ENCODE measurements around the gene PPCDC. TPM values are rescaled to one million over a fixed set of nuclear protein-coding genes. Genes with fewer than 3 reads are reported as not detected.
A peak's percentile ranks its signal among the peaks of the same experiment; 100 is the strongest.

The PPCDC gene, protein sequence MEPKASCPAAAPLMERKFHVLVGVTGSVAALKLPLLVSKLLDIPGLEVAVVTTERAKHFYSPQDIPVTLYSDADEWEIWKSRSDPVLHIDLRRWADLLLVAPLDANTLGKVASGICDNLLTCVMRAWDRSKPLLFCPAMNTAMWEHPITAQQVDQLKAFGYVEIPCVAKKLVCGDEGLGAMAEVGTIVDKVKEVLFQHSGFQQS
- total RNA-seq = 10 to 100 TPM; 29.6 to 29.7 TPM

DNA sequence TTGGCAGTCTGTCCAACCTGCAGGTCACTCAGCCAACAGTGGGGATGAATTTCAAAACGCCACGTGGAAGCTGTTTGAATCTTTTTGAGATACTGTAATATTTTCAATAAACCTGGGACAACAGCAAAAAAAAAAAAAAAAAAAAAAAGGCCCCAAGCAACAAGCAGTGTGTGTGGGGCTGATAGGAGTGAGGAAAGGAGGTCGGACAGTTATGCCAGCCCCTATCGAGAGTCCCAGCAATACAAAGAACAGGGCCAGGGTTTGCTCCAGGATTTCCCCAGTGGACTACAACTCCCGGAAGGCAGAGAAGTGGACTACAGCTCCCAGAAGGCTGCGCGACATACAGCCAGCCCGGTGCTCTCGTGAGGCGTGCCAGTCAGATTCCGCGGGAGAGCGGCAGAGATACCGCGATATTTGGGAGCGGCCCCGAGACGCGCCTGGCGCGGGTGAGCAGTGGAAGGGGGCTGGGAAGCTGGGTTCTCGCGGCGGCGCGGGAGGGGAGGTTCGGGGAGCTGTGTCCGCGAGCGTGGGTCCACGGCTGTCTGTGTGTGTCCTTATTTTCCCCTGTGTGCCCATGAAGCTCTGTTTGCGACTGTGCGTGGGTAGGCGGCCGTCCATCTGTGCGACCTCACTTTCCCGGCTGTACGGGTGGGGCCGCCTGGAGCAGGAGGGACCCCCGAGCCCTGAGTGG, at the start of gene PPCDC:
PPCDC (plus strand) TSS at position 410 of the 691 bp plus-strand sequence. CDS start 4,729 bp downstream, outside the sequence.
- Mint-ChIP-seq H3K9me3 (no peaks in the 10 kb centered on the region), H3K36me3 (ENCODE audit: insufficient read depth in 2 of 2) (peaks cover 2 to 4% of the 10 kb centered on the region in 2 donors), H3K4me1 (ENCODE audit: low read depth) (peaks cover 26% of the 10 kb centered on the region), H3K27me3 (ENCODE audit: low read depth) (no peaks in the 10 kb centered on the region), H3K27ac (peak within 1 kb of the TSS; percentile 87), H3K4me3 (peak within 1 kb of the TSS; percentile 90 to 92)
- DNase-seq (peak; percentile 95 to 96), ATAC-seq (replicated peaks in 1 of 2) (peak; percentile 100)

DNA sequence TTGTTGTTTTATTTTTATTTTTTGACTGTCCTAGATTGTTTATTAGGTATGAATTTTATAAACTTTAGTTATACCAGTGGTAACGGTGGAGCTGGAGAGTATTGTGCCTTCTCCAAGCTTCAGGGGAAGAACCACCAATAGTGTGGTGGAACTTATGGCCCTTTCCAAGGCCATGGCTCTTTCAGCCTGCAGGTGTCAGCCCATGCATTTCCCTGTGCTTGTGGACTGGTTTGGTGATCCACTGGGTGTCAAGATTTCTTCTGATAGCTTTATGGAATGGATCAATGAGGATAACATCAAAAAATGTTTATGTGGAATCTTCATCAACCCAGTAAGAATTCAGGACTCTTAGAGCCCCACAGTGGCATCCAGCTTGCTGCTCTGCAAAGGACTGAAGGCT, 47.2 kb upstream of the PPCDC start:
- H3K36me3 Mint-ChIP-seq (ENCODE audit: insufficient read depth in 2 of 2) = no peaks in the 10 kb centered on the region
- H3K27me3 Mint-ChIP-seq (ENCODE audit: low read depth) = peaks cover 16% of the 10 kb centered on the region
- peaks cover 18% of the 10 kb centered on the region for H3K4me1 Mint-ChIP-seq (ENCODE audit: low read depth)
- DNase-seq = no peak
- H3K27ac Mint-ChIP-seq = no peak overlapping the region
- ATAC-seq (replicated peaks in 1 of 2) = no peak
- H3K4me3 Mint-ChIP-seq = no peak overlapping the region
- H3K9me3 Mint-ChIP-seq = no peaks in the 10 kb centered on the region

DNA sequence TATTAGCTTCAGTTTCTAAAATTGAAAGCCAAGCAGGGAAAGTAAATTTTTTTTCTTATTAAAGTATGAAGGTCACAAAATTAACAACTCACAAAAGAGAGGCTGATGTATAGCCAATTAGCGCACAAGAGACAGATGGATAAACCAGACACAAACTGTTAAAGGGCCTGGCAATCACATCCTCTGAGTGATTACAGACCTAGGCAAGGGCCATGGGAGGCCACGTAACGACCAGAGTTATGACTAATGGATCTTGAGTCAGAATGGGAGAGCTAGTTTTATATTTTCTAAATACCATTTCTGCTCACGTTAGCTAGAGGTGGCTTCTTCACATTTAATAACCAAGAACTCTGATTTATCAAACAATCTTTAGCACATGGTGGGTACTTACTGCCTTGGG, 45.8 kb upstream of the PPCDC start:
- Mint-ChIP-seq H3K9me3 (no peaks in the 10 kb centered on the region), H3K36me3 (ENCODE audit: insufficient read depth in 2 of 2) (no peaks in the 10 kb centered on the region), H3K4me3 (peak overlapping the region; percentile 28 to 83), H3K27ac (peak overlapping the region; percentile 17), H3K4me1 (ENCODE audit: low read depth) (peaks cover 23% of the 10 kb centered on the region), H3K27me3 (ENCODE audit: low read depth) (peaks cover 18% of the 10 kb centered on the region)
- DNase-seq = peak; percentile 50 to 59
- ATAC-seq (replicated peaks in 1 of 2) = peak; percentile 90 to 93

DNA sequence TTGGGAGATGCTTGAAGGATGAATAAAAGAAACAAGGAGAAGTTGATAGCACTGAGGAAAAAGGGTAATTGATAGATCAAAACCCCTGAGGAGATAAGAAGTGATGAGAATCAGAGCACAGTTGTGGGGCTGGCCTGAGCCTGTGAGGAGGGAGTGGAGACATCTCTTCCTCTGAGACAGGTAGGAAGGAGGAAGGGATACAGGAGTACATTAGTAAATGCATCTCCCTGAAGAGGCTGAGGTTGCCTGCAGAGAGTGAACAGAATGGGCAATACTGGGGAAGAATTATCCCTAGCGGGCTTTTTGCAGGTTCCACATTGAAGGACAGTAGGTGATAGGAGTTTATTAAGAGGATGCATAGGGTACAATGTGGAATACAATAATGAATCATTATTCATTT, 45.3 kb upstream of the PPCDC start:
- H3K4me1 Mint-ChIP-seq (ENCODE audit: low read depth) = peaks cover 24% of the 10 kb centered on the region
- DNase-seq (no peak), ATAC-seq (replicated peaks in 1 of 2) (peak; percentile 41 to 51)
- peak overlapping the region; percentile 17 for H3K27ac Mint-ChIP-seq
- H3K9me3 Mint-ChIP-seq = no peaks in the 10 kb centered on the region
- no peaks in the 10 kb centered on the region for H3K36me3 Mint-ChIP-seq (ENCODE audit: insufficient read depth in 2 of 2)
- peak overlapping the region; percentile 28 to 83 for H3K4me3 Mint-ChIP-seq
- H3K27me3 Mint-ChIP-seq (ENCODE audit: low read depth) = peaks cover 18% of the 10 kb centered on the region

DNA sequence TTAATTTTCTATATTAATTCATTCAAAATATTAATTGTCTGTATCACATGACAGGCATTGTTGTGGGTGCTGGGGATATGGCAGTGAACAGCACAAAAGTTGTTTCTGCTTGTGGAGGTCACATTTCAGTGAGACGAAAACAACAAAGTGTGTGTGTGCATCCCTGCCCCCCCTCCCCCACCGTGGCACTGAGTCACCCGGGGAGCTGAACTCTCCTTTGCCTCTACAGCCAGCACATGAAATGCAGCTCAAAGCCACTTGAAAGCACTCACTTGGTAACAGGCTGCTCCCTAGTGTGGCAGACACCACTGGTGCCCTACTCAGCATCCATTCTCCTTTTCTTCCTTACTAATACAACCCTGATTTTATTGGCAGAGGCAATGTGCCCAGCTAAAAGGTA, 44.9 kb upstream of the PPCDC start:
- no peaks in the 10 kb centered on the region for H3K9me3 Mint-ChIP-seq
- H3K4me3 Mint-ChIP-seq = no peak overlapping the region
- peaks cover 18% of the 10 kb centered on the region for H3K27me3 Mint-ChIP-seq (ENCODE audit: low read depth)
- ATAC-seq (replicated peaks in 1 of 2) (peak; percentile 89), DNase-seq (peak; percentile 55 to 64)
- peaks cover 28% of the 10 kb centered on the region for H3K4me1 Mint-ChIP-seq (ENCODE audit: low read depth)
- H3K27ac Mint-ChIP-seq = no peak overlapping the region
- H3K36me3 Mint-ChIP-seq (ENCODE audit: insufficient read depth in 2 of 2) = no peaks in the 10 kb centered on the region

DNA sequence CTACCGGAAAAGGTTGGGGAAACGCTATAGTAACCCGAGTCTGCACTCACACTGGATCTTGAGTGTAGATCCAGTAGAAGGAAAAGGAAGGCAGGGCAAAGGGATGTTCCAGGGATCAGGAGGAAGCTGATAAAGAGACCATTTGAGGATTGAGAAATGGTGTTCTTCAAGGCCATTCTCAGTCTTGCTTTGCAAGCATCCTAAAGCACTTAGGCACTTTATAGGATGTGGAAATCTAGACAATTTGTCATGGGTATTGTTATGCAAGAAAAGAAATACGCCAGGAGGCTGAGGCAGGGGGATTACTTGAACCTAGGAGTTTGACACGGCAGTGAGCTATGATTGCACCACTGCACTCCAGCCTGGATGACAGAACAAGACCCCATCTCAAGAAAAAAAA, 41.2 kb upstream of the PPCDC start:
- no peaks in the 10 kb centered on the region for H3K36me3 Mint-ChIP-seq (ENCODE audit: insufficient read depth in 2 of 2)
- H3K9me3 Mint-ChIP-seq = no peaks in the 10 kb centered on the region
- peaks cover 41% of the 10 kb centered on the region for H3K4me1 Mint-ChIP-seq (ENCODE audit: low read depth)
- H3K27ac Mint-ChIP-seq = no peak overlapping the region
- DNase-seq (no peak), ATAC-seq (replicated peaks in 1 of 2) (no peak)
- H3K27me3 Mint-ChIP-seq (ENCODE audit: low read depth) = peaks cover 31% of the 10 kb centered on the region
- no peak overlapping the region for H3K4me3 Mint-ChIP-seq

DNA sequence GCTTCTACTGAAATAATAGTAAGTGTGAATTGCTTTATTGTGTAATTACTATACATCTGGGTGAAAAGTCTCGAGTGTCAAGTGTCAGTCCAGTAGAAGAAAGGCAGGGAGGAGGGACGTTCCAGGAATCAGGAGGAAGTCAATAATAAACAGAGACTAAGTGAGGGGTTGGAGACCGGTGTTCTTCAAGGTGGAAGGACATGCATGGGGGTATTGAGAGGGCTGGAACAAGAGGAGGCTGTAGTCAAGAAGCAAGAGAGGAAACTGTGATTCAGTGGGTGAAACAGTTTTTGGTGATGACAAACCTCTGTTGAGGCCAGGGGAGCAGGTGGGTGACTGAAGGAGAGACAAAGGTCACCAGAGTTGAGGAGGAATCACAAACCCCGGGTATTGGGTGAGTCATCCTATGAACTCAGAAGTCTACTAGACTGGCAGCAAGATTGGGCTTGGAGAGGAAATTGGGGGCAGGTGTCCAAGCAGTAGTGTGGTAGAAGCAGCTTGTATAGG, 39.6 kb upstream of the PPCDC start:
- DNase-seq (peak; percentile 77 to 81), ATAC-seq (replicated peaks in 1 of 2) (peak; percentile 99)
- H3K36me3 Mint-ChIP-seq (ENCODE audit: insufficient read depth in 2 of 2) = no peaks in the 10 kb centered on the region
- peaks cover 34% of the 10 kb centered on the region for H3K27me3 Mint-ChIP-seq (ENCODE audit: low read depth)
- H3K4me3 Mint-ChIP-seq = peak overlapping the region; percentile 6 to 50
- peaks cover 25% of the 10 kb centered on the region for H3K4me1 Mint-ChIP-seq (ENCODE audit: low read depth)
- H3K9me3 Mint-ChIP-seq = no peaks in the 10 kb centered on the region
- peak overlapping the region; percentile 6 for H3K27ac Mint-ChIP-seq

DNA sequence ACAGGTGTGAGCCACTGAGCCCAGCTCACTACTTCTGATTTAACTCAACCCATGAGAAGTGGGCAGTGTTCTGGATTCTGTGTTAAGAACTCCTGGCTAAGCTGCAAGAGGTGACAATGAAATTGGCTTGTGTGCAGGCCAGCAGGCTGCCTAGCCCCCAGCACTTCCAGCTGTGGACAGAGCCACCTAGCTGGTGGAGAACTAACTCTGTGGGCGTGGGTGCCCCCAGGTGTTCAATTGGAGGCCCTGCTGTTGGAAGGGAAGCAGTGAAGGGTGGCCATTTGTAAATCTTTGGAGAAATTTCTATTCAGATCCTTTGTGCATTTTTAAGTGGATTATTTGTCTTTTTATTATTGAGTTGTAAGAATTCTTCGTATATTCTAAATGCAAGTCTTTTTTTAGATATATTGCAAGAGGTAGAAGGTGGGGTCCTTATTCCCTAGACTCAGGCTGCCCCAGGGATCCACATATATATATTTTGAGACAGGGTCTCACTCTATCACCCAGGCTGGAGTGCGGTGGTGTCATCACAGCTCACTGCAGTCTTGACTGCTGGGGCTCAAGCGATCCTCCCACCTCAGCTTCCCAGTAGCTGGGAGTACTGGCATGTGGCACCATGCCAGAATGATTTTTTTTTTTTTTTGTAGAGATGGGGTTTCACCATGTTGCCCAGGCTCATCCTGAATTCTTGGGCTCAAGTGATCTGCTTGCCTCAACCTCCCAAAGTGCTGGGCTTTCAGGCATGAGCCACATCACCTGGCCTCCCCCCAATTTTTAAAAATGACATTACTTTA, 35.2 kb upstream of the PPCDC start:
- H3K27ac Mint-ChIP-seq = no peak overlapping the region
- no peak overlapping the region for H3K4me3 Mint-ChIP-seq
- H3K9me3 Mint-ChIP-seq = no peaks in the 10 kb centered on the region
- peak; percentile 35 to 52 for ATAC-seq (replicated peaks in 1 of 2)
- H3K36me3 Mint-ChIP-seq (ENCODE audit: insufficient read depth in 2 of 2) = no peaks in the 10 kb centered on the region
- H3K4me1 Mint-ChIP-seq (ENCODE audit: low read depth) = peaks cover 24% of the 10 kb centered on the region
- peaks cover 37% of the 10 kb centered on the region for H3K27me3 Mint-ChIP-seq (ENCODE audit: low read depth)
- peak; percentile 60 to 61 for DNase-seq

DNA sequence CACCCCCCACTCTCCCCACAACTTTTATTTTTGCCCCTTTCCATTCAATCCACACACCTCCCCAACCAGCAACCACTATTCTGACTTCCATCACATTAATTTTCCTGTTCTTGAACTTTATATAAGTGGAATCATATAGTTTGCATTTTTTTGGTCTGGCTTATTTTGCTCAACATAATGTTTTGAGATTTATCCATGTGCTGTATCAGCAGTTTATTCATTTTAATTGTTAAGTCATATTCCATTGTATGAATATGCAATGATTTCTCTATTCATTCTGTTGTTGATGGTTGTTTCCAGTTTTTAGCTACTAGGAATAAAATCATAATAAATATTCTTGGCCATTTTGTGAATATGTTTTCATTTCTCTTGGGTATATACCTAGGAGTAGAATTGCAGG, 33.9 kb upstream of the PPCDC start:
- DNase-seq = no peak
- Mint-ChIP-seq H3K27me3 (ENCODE audit: low read depth) (peaks cover 38% of the 10 kb centered on the region), H3K36me3 (ENCODE audit: insufficient read depth in 2 of 2) (no peaks in the 10 kb centered on the region), H3K4me3 (no peak overlapping the region), H3K4me1 (ENCODE audit: low read depth) (peaks cover 10% of the 10 kb centered on the region), H3K9me3 (no peaks in the 10 kb centered on the region), H3K27ac (no peak overlapping the region)
- no peak for ATAC-seq (replicated peaks in 1 of 2)

DNA sequence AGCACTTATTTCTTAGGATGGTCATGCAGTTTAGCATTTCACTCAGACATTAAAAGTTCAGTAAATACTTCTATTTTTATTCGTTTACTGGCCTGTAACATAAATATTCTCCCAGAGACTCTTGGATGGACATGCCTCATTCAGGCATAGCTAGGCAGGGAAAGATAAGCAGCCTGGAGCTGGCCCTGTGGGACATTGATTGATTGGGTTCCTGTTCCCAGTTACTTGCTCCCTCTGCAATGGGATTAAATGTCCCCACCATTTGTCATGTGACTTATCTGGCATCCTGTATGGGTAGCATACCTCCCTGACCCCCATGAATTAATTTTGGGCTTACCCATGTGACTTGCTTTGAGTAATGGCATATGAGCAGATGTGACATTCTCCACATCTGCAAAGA, 30.8 kb upstream of the PPCDC start:
- H3K27me3 Mint-ChIP-seq (ENCODE audit: low read depth) = peaks cover 39% of the 10 kb centered on the region
- no peaks in the 10 kb centered on the region for H3K9me3 Mint-ChIP-seq
- no peak for ATAC-seq (replicated peaks in 1 of 2)
- H3K27ac Mint-ChIP-seq = no peak overlapping the region
- no peaks in the 10 kb centered on the region for H3K36me3 Mint-ChIP-seq (ENCODE audit: insufficient read depth in 2 of 2)
- no peak for DNase-seq
- H3K4me1 Mint-ChIP-seq (ENCODE audit: low read depth) = peaks cover 12% of the 10 kb centered on the region
- no peak overlapping the region for H3K4me3 Mint-ChIP-seq

DNA sequence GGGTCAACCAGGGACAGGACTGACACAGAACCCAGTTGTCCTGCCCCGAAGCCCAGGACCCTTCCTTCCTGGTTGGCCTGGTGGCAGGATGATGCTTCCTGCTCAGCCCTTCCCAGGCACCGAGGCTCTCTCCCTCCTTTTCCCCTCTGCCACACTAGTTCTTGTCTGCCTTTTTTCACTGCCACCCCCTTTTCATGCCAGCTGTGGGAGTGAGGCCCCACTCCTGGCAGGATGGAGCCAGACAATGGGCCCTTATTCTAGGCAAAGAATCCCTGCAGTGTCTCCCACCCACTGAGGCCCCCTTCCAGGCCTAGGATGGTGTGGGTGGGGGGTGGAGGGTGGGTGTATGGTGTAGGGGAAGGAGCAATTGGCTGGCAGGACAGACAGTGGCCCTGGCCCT, 29.2 kb upstream of the PPCDC start:
- Mint-ChIP-seq H3K4me3 (no peak overlapping the region), H3K4me1 (ENCODE audit: low read depth) (peaks cover 12% of the 10 kb centered on the region), H3K27ac (no peak overlapping the region), H3K9me3 (no peaks in the 10 kb centered on the region), H3K27me3 (ENCODE audit: low read depth) (peaks cover 44% of the 10 kb centered on the region), H3K36me3 (ENCODE audit: insufficient read depth in 2 of 2) (no peaks in the 10 kb centered on the region)
- ATAC-seq (replicated peaks in 1 of 2) (no peak), DNase-seq (no peak)

DNA sequence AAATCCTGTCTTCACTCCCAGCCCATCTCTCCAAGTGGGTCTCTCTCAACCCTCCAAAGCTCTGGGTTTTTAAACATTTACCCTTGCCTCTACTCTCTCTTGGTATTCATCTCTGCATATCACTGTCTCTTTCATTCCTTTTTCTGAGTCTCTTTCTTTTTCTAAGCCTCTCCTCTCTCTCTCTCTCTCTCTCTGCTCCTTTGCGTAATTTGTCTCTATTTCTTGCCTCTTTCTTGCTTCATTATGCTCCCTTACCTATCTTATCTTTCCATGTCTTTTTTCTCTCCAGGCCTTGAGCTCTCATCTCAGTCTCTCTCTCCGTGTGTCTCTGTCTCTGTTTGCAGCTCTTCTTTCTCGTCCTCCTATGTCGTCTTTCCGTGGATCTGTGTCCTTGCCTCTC, 28.7 kb upstream of the PPCDC start:
- Mint-ChIP-seq H3K27ac (no peak overlapping the region), H3K4me1 (ENCODE audit: low read depth) (peaks cover 12% of the 10 kb centered on the region), H3K36me3 (ENCODE audit: insufficient read depth in 2 of 2) (no peaks in the 10 kb centered on the region), H3K27me3 (ENCODE audit: low read depth) (peaks cover 42% of the 10 kb centered on the region), H3K9me3 (no peaks in the 10 kb centered on the region), H3K4me3 (peak overlapping the region; percentile 73 to 77)
- DNase-seq (no peak), ATAC-seq (replicated peaks in 1 of 2) (no peak)

DNA sequence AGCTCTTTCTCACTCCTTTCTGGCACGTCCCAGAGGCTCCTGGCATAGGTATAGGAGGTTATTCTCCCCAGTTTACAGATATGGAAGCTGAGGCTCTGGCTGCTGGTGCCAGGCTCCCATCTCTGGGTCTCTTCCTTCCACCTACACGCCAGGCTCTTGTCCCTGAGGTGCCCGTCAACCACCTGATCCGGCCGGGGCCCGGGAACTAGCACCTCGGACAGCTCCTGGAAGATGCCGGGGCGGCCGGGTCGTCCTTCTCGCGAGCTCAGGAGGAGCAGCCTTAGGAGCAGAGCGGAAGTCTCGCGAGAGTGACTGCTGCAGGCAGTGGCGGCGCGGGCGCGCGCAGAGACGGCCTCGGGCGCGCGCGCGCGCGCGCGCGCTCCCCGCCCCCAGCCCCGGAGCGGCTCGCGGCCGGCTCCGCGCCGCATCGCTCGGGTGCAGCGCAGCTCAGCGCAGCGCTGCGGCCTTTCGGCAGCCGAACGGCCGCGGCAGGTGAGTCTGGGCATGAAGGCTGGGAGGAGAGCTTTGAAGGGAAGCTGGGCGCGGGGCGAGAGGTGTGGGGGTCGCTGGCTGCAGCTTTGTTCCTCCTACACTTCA, 28.1 kb upstream of the PPCDC start, which contains the start of gene SCAMP5:
SCAMP5 (plus strand) TSS at position 382 of the 597 bp plus-strand sequence. CDS start 16,277 bp downstream, outside the sequence.
- peak within 1 kb of the TSS; percentile 73 to 77 for H3K4me3 Mint-ChIP-seq
- DNase-seq (peak; percentile 93 to 95), ATAC-seq (replicated peaks in 1 of 2) (peak; percentile 96 to 98)
- H3K4me1 Mint-ChIP-seq (ENCODE audit: low read depth) = peaks cover 11% of the 10 kb centered on the region
- peaks cover 42% of the 10 kb centered on the region for H3K27me3 Mint-ChIP-seq (ENCODE audit: low read depth)
- no peaks in the 10 kb centered on the region for H3K36me3 Mint-ChIP-seq (ENCODE audit: insufficient read depth in 2 of 2)
- no peaks in the 10 kb centered on the region for H3K9me3 Mint-ChIP-seq
- no peak within 1 kb of the TSS for H3K27ac Mint-ChIP-seq
